Measurements from ENCODE around the gene KAZN. TPM values are rescaled to one million over a fixed set of nuclear protein-coding genes. Genes with fewer than 3 reads are reported as not detected.

KAZN gene
- total RNA-seq, 1 donor from 2014 or later: 5.7 TPM

GRCh38 chr1:14707531-14708445 lies 109.3 kb downstream of the KAZN start:
- H3K4me3 ChIP-seq (ENCODE audit: low read depth, low read length): no peak overlapping the region
- no peak for DNase-seq (ENCODE audit: low read depth)
- no peak for TF ChIP-seq CTCF (conservative IDR thresholded peaks at IDR 0.05; ENCODE audit: low read depth, low read length)

GRCh38 chr1:14710331-14710730 lies 111.8 kb downstream of the KAZN start:
- DNase-seq (ENCODE audit: low read depth): no peak
- H3K4me3 ChIP-seq (ENCODE audit: low read depth, low read length): no peak overlapping the region
- no peak for TF ChIP-seq CTCF (conservative IDR thresholded peaks at IDR 0.05; ENCODE audit: low read depth, low read length)

GRCh38 chr1:14712136-14712535 lies 113.7 kb downstream of the KAZN start:
- no peak for TF ChIP-seq CTCF (conservative IDR thresholded peaks at IDR 0.05; ENCODE audit: low read depth, low read length)
- DNase-seq (ENCODE audit: low read depth): no peak
- H3K4me3 ChIP-seq (ENCODE audit: low read depth, low read length): no peak overlapping the region

- no peak overlapping the region for H3K4me3 ChIP-seq (ENCODE audit: low read depth, low read length)
- no peak for TF ChIP-seq CTCF (conservative IDR thresholded peaks at IDR 0.05; ENCODE audit: low read depth, low read length)
- DNase-seq (ENCODE audit: low read depth): no peak
Measured at GRCh38 chr1:14713077-14713476, 114.6 kb downstream of the KAZN start.

- H3K4me3 ChIP-seq (ENCODE audit: low read depth, low read length): no peak overlapping the region
- no peak for TF ChIP-seq CTCF (conservative IDR thresholded peaks at IDR 0.05; ENCODE audit: low read depth, low read length)
- no peak for DNase-seq (ENCODE audit: low read depth)
Measured at GRCh38 chr1:14715266-14715665, 116.8 kb downstream of the KAZN start.

- TF ChIP-seq CTCF (conservative IDR thresholded peaks at IDR 0.05; ENCODE audit: low read depth, low read length): no peak
- no peak for DNase-seq (ENCODE audit: low read depth)
- no peak overlapping the region for H3K4me3 ChIP-seq (ENCODE audit: low read depth, low read length)
Measured at GRCh38 chr1:14715802-14716201, 117.3 kb downstream of the KAZN start.

- DNase-seq (ENCODE audit: low read depth): no peak
- no peak overlapping the region for H3K4me3 ChIP-seq (ENCODE audit: low read depth, low read length)
- no peak for TF ChIP-seq CTCF (conservative IDR thresholded peaks at IDR 0.05; ENCODE audit: low read depth, low read length)
Measured at GRCh38 chr1:14716474-14716873, 118.0 kb downstream of the KAZN start.

Data from epithelial cell of proximal tubule (primary cell).